Occipital lobe (tissue), 3 donors: Measurements from ENCODE around the gene GDF9. TPM values are rescaled to one million over a fixed set of nuclear protein-coding genes. Genes with fewer than 3 reads are reported as not detected.

Experiments used
- DNase-seq: peaks from one replicate; lab custom pipeline; 2025; lab: John Stamatoyannopoulos, UW
- small RNA-seq: library from RNA; depleted of rRNA; stranded (forward); fragments of <200 nt; gene quantifications from one replicate; pipeline ENCODE3, GENCODE V24; 2014
- total RNA-seq: library from RNA; depleted of rRNA; stranded (reverse); fragments of >200 nt; gene quantifications from one replicate; pipeline ENCODE4 v1.2.3, GENCODE V29; 2014

GDF9 gene
- total RNA-seq, 1 donor from 2014 or later = 1.9 TPM

GRCh38 chr5:132819468-132819867, 46.8 kb downstream of the GDF9 start:
- no peak for DNase-seq

GRCh38 chr5:132817011-132817410, 49.3 kb downstream of the GDF9 start:
- no peak for DNase-seq

GRCh38 chr5:132816554-132816953, 49.7 kb downstream of the GDF9 start:
- no peak for DNase-seq

GRCh38 chr5:132816083-132816482, 50.2 kb downstream of the GDF9 start:
- no peak for DNase-seq

- DNase-seq = no peak
Observed at GRCh38 chr5:132815454-132815853, 50.8 kb downstream of the GDF9 start.

- no peak for DNase-seq
Observed at GRCh38 chr5:132814503-132815294, 51.6 kb downstream of the GDF9 start.

GRCh38 chr5:132813599-132814502, 52.4 kb downstream of the GDF9 start:
- DNase-seq = no peak

GRCh38 chr5:132812781-132813598, 53.3 kb downstream of the GDF9 start, which contains the start of gene SOWAHA:
Gene SOWAHA, plus strand, starts transcription at chr5:132813302. Its CDS starts 320 bp downstream, at chr5:132813622.
- DNase-seq = peak; percentile 78

GRCh38 chr5:132812123-132812765, 54.0 kb downstream of the GDF9 start:
- DNase-seq = no peak

Small RNAs within 50 kb of the gene (small RNA-seq; reads per million reads assigned to genes)
- not detected for gene RNA5SP192

Other genes starting within 250 kb of the GDF9 start
- not detected for gene IL13, start 208.3 kb downstream of the GDF9 start, total RNA-seq
- gene IL4, start 192.5 kb downstream of the GDF9 start, total RNA-seq = not detected
- 76.7 TPM for gene KIF3A, start 128.9 kb downstream of the GDF9 start, total RNA-seq
- gene CCNI2, start 119.0 kb downstream of the GDF9 start, total RNA-seq = 0.16 TPM
- 29.5 TPM for gene SEPTIN8, start 89.2 kb downstream of the GDF9 start, total RNA-seq
- 5.1 TPM for gene SOWAHA, start 53.2 kb downstream of the GDF9 start, total RNA-seq
- 0.47 TPM for gene SHROOM1, start 35.8 kb downstream of the GDF9 start, total RNA-seq
- 81.1 TPM for gene UQCRQ, start 173 bp upstream of the GDF9 start, total RNA-seq
- 2.0 TPM for gene LEAP2, start 7.2 kb upstream of the GDF9 start, total RNA-seq
- gene AFF4, start 97.2 kb upstream of the GDF9 start, total RNA-seq = 76.6 TPM
- 27.6 TPM for gene ZCCHC10, start 160.1 kb upstream of the GDF9 start, total RNA-seq
- gene HSPA4, start 185.5 kb upstream of the GDF9 start, total RNA-seq = 129 TPM